Measurements from ENCODE around the gene FAM241B.

- no peak for TF ChIP-seq CTCF (IDR thresholded peaks at IDR 0.05; ENCODE audit: low read length)
- no peak for TF ChIP-seq EZH2 (IDR thresholded peaks at IDR 0.05; ENCODE audit: borderline replicate concordance, low read length)
Measured at GRCh38 chr10:69650589-69651261, 20.7 kb downstream of the FAM241B start.
